GM19467 (cell line): ENCODE data around the gene HTRA2.
A peak's percentile ranks its signal among the peaks of the same experiment; 100 is the strongest.

Source experiments
- ATAC-seq: cut with Tn5 transposase; IDR thresholded peaks from one replicate; pipeline ENCODE4 v1.9.1; 2021; ENCODE audit warnings: mild to moderate bottlenecking, moderate library complexity; ENCODE audit not compliant: unreplicated experiment

HTRA2 gene

DNA sequence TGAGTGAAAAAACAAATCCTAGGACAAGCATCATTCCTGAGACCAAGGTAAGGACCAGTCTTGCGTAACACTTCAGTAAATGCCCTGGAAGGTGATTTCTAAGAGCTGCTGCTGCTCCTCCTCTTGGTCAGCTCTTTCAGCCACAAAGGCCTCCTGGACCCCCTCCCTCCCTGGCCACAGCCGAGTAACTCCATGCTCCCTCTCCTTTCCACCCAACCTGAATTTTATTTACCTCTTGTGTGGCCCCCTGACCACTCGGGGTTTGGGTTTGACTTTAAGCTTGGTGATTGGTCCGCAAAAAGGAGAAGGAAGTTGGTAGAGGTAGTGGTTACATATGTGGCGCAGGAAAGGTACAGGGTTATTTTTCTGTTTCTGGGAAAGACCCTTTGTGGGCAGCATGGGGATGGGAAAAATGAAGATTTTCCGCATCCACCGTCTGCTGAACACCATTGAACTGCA is 9.2 kb downstream of the HTRA2 start:
- ATAC-seq = no peak

DNA sequence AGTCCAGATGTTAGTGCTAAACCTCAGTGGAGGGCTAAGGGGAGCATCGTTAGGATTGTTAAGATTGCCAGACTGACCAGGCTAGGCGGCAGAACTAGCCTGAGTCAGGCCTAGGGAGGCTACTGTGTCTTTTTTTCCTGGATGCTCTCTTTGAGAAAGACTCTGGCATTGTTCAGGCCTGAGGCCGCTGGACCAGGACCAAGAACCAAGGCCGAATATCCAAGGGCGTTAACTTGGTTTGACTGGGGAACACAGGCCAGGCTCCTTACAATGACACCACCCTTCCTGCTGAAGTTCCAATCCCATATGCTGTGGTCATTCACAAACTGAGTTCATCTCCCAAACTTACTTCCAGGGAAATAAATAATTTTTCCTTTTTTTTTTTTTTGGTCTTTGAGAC is 10.6 kb downstream of the HTRA2 start:
- ATAC-seq = no peak

DNA sequence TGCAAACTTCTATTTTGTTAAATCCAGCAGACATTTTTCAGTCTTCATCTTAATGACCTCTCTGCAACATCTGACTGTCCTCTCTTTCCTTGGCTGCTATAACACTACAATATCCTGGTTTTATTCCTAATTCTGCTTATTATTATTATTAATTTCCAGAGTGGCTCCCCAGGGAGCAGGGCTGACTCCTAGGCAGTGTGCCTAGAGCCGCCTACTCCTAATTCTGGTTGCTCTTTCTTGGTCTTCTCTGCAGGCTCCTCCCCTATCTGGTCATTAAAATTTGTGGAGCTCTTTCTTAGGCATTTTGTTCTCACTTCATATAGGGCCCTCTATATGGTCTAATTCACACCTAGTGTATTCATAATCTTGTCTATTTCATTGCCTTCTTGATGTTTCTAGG is 13.2 kb downstream of the HTRA2 start:
- ATAC-seq = no peak

DNA sequence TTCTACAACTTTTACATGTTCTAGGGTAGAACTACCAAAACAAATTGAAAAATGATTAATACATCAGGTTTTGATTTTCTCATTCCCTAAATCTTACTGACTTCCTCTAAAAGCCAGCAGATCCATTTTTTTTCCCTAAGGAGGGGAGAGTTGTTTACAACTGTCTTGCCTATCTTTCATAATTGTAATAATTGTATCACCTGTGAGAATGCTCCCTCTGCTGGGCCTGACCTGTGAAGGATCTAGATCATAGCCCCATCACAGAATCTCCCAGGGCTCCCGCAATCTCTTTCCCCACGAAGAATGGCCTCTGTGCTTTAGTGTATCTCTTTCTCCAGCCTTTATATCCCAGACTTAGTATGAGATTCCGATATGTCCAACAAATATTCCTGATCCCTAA is 14.9 kb downstream of the HTRA2 start:
- ATAC-seq = no peak

DNA sequence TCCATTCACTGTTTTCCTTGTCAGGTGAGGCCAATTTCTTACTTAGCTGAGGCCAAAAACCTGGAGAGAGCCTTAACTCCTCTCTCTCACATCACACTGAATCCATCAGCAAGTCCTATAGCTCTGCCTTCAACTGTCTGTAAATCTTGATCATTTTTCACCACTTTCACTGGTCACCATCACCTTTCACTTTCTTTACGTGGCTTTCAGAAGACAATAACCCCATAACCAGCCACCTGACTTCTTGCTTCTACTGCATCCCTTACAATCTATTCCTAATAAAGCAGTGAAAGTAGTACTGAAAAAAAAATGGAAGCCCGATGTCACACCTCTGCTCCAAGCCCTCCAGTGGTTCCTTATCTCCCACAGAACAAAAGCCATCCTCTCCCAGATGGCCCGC is 16.3 kb downstream of the HTRA2 start:
- no peak for ATAC-seq

DNA sequence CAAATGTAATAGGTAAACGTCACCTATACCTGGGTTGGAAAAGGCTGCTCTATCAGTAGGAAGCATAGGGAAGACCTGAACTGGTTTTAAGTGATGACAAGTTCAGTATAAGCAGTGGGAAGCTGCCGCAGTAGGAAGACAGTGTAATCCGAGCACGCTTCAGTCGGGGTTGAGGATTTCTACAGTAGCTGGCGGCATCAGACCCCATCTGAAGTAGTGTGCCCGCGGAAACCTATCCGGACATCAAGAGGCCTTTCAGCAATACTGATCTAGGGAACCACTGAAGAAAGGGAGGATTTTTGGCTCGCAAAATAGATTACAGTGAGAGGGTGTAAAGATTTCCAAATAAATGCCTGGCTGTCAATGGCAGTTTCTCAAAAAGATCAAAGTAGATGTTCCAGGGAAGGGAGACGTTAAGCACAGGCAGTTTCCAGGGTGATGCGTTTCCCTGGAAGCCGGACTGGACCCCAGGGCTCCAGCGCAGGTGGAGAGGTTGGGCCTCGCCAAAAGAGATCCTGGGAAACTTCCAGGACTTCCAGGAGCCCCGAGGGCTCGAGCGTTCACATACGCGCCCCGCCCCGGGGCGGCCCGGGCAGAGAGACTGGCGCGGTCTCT is 18.7 kb downstream of the HTRA2 start:
- no peak for ATAC-seq

DNA sequence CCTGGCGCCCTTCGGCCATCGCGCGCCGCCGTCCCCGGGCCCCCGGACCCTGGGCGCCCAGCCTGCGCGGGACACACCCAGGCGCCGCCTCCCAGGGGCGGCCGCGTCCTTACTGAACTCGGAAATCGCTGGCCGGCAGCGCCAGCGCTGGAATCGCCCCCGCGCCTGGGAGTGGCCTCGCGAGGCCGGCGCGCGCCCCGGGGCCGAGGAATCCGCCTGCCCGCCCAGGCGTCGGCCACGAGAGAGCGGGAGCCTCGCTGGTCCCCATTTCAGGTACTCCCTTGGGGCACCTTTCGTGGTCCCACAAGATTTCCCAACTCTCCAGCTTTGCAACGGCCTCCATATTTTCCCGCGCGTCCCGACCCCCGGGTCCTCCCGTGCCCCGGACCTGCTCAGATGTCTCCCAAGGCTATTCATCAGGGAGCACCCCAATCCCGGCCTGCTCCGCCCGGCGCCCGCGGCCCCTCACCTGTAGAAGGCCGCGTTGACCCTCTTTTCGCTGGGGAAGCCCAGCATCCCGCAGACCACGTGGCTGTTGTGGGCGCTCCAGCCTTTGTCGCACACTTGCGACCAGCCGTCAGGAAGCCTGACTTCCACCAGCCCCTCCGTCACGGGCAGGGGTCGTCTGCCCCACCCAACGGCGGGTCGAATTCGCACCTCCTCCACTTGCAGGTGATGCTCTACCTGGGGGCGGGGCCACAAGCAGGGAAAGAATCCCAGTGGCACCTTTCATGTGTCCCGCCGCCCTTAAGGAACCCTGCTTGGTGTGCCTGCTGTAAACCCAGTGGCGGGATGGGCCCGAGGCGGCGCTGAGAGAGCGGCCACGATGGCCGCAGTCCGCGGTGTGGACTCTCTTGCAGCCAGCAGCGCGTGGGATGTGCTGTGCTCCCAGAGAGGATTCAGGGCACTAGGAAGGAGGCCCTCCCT is 19.4 kb downstream of the HTRA2 start:
- no peak for ATAC-seq

DNA sequence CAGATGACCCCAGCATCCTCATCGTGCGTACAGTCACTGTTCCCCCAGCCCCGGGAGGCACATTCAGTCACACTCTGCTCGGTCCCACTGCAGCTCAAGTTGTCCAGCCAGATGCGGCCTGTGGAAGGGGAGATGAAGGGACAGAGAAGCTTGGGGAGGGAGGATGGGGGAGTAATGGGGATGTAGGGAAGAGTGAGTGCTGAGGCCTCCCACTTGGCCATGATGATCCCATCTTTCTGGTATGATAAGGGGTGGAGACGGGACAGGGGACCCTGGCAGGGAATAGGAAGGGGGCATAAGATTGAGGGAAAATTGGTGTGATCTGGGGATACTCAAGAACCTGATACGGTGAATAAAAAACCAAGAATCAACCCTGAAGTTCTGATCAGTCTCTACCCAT is 20.5 kb downstream of the HTRA2 start:
- no peak for ATAC-seq

DNA sequence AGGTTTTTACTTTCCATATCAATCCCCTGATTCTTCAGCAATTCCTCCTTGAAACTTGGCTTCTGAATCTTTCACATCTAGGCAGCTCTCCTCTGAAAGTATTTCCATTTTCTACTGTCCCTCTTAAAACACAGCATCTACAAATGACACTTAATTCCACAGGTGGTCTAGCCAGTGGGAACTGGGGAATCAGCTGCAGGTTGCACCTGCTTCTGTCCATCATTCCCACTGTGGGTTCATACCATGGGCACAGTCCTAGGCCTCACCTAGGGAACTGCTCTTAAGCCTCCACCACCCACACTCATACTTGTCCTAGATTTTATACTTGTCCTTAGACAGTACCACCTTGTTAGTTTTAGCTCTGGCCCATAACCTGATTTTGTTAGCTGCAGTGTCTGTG is 21.8 kb downstream of the HTRA2 start:
- no peak for ATAC-seq

DNA sequence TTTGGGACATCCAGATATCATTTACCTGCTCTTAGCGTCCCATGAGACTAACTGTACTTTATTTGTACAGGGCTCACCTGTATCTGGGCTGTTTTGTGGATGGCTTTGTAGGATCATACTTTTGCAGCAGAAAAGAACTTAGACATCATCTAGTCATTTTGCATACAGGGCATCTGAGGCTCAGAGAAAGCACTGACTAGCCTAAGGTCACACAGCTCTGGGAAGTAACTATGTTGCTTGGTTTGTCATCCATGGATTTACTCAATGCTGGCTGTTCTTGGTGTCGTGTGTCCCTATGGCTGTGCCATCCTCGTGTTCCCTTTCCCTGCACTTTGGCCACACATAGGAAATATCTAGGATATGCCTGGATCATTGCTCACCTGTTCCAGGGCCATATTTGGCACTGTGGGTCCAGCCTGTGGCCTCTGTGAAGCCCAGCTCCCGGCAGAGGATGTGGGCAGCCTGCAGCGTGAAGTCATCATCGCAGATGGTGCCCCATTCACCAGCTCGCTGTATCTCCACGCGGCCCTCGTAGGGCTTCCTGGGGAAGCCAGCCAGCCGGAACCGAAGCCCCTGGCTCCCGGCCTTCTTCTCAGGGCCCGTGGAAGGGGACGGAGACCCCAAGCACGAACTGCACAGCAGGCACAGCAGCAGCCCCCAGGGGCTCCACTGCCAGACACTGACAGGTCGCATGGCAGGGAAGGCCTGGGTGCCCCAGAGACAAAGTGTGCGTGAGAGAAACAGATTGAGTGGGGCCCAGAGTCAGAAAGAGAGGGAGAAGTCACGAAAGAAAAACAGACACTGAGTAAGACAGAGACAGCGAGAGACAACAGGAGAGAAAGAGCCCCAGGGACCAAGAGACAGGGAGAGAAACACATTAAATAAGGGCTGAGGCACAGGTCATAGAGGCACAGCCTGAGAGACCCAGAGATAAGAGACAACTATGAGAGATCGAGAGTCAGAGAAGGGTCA is 22.5 kb downstream of the HTRA2 start:
- ATAC-seq = no peak

DNA sequence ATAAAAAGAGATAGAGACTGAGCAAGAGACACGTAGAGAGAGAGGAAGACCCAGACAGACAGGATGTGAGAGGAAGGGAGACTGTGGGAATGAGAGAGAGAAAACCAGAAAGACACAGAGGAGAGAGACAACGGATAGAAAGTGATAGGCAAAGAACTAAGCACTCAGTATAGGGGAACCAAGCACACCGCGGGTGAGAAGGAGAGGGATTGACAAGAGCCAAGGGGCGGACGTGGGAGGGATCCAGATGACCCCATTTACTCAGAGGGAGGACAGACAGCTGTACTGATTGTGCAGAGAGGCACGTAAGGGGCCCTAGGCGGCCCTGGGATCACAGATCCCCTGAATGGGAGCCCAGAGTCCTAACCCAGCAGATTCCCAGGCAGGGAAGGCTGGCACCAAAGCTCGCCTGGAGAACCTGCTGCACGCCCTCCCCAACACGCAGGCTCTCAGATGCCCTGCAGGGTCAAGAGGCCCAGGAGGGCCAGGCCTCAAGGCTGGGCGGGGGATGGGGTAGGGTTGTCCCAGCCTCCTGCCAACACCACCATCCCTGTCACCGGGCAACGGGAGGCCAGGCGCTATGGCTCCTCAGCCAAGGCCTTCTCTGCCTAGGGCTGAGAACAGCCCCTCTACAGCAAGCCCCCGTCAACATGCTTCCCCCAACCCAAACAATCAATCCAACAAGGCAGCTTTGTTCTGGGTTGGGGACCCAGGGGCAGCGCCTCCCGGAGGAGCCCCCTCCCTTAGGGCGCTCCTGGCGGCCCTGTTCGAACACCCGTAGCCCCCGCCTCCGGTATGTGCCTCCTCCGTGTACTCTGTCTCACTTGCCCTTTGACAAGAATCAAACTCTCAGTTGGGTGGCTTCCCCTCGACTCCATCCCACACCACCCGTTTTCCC is 23.4 kb downstream of the HTRA2 start:
- no peak for ATAC-seq

DNA sequence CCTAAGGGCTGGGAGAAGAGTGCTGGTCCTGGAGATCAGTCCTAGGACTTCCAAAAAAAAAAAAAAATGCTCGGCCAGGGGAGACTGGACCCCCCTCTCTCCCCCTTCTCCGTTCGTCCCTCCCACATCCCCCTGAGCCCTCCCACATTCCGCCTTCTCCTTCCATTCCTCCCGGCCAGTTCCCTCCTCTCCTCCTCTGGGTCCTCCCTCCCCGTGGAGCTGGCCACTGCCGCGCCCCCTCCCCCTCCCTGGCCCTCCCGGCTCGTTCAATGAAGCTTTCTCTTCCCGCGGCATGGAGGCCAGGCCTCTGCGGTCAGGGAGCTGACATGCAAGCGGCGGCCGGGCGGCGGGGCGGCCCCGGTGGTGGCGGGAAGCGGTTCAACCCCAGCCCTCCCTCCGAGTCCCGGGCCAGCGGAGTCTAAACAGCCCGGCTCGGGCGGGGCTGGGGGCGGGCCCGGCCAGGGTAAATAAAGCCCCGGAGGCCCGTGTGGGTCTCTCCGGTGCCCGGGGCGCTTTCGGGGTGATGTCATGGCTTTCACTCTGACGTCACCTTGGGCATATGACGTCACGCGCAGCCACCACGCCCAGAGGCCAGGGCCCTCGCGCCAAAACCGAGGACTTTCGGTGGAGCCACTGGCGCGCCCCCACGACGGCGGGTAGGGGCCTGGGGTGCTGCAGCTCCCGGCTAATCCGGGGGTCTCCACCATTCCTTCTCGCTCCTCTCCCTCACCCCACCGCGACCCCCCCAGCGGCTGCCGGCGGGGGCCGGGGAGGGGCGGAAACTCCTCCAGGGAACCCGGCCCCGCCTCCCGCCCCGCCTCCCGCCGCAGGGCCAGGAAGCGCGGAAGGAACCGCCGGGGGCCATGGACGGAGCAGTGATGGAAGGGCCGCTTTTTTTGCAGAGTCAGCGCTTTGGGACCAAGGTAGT is 24.4 kb downstream of the HTRA2 start, which contains the start of the genes DOK1 and LOXL3:
Gene DOK1 (plus strand): TSS at position 829 of the 928 bp plus-strand sequence. CDS start 35 bp downstream, at position 864.
Gene LOXL3 (minus strand): TSS at position 51 of the 928 bp plus-strand sequence. CDS start 1,308 bp downstream, outside the sequence.
- peak; percentile 47 for ATAC-seq

DNA sequence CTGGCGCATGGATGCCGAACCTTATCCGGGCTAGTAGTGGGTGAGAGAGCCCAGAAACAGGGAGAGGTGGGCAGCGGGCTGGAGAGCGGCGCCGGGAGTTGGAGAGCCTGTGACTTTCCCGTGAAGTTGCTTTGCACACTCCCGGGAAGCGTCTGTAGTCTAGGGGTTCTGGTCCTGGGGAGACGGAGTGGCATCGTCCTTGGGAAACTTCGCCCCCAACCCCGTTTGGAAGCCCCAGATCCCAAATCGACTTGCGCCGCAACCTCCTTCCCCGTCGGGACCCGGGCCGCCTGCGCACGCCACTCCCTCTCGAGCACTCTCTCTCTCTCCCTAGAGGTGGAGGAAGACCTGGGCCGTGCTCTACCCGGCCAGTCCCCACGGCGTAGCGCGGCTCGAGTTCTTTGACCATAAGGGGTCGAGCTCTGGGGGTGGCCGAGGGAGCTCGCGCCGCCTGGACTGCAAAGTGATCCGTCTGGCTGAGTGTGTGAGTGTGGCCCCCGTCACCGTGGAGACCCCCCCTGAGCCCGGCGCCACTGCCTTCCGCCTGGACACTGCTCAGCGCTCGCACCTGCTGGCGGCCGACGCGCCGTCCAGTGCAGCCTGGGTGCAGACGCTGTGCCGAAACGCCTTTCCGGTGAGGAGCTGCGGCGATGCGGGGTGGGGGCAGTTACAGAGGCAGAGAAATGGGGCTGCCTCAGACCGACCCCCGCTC is 25.2 kb downstream of the HTRA2 start:
- peak; percentile 37 for ATAC-seq

DNA sequence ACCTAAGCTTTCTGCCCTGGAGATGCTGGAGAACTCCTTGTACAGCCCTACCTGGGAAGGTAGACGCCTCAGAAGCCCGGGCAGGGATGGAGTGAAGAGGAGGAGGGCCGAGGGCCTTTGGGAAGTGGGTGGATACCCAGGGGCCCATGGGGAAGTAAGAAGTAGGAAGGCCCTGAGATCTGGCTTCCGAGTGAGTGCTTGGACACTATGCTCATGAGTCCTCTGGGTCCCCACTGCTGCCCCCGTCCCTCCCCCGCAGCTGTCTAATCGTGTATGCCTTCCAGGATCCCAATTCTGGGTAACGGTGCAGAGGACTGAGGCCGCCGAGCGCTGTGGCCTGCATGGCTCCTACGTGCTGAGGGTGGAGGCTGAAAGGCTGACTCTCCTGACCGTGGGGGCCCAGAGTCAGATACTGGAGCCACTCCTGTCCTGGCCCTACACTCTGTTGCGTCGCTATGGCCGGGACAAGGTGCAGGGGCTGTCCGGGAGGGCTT is 25.9 kb downstream of the HTRA2 start:
- no peak for ATAC-seq

DNA sequence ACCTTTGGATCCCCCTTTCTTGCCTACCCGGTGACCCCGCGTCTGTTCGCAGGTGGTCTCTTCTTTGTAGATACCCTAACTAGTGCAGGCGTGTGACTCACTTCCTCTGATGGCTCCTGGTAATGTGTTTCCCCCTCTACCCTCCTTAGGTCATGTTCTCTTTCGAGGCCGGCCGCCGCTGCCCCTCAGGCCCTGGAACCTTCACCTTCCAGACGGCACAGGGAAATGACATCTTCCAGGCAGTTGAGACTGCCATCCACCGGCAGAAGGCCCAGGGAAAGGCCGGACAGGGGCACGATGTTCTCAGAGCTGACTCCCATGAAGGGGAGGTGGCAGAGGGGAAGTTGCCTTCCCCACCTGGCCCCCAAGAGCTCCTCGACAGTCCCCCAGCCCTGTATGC is 26.4 kb downstream of the HTRA2 start:
- no peak for ATAC-seq

DNA sequence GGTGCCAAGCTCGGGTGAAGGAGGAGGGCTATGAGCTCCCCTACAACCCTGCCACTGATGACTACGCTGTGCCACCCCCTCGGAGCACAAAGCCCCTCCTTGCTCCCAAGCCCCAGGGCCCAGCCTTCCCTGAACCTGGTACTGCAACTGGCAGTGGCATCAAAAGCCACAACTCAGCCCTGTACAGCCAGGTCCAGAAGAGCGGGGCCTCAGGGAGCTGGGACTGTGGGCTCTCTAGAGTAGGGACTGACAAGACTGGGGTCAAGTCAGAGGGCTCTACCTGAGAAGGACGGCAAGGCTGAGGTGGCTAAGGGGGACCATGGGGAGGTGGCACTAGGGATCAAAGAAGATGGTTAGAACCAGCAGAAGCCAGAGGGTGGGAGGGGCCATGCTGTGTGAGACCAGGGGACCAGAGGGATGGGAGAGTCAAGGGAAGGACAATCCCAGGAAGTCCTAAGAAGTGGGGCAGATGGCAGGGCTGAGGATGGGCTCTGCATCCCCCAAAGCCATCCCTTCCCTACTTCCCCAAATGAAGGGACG is 27.2 kb downstream of the HTRA2 start:
- no peak for ATAC-seq

DNA sequence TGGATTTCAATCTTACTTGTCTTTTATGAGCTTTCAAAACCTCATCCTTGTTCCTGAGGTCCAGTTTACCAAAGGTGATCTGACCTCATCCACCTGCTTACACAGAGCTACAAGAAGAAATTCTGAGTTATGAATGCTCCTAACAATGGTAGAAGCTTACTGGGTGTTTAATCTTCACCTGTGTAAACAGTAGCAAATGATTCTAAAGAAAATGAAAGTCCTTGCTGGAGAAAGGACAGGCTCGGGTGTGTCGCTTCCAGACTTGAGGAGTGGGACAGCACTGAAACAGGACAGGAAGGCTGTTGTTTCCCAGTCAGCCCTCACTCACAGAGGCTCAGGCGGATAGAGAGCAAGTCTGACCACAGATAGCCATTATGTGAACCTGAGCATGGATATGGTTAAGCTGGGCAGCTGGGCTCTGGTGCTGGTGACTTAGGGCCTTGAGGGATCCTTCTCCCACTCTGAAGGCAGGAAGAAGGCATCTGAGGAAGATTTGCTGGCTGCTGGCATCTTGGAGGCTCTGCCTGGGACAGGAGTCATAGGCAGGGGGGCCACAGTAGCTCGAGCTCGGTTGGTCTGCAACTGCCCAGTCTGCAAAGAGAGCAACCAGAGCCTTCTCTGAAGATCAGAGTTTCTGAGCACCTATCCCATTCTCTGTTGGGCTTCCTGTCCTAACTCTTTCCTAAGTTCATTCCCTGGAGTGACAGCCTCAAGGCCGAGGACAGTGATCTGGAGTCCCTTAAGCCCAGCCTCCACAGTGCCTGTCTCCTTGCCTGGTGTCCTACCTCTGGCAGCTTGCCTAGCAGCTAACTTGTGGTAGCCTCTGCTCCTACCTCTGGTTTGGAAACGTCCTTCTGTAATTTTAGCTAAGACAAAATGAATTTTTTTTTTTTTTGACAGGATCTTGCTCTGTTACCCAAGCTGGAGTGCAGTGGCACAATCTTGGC is 28.8 kb downstream of the HTRA2 start:
- no peak for ATAC-seq
